Activated CD8-positive, alpha-beta memory T cell treated with anti-CD3 and anti-CD28 coated beads for 4 hours (primary cell): Measurements from ENCODE around the gene ALDH1A2.

ENCODE experiments used
- DNase-seq, 2 donors: peaks; one replicate each; pipeline ENCODE4 v3.0.0-alpha.2; 2020; ENCODE audit warnings: low read depth in 2 of 2

ALDH1A2 gene

GRCh38 chr15:57996561-57996960 is 69.0 kb downstream of the ALDH1A2 start:
- DNase-seq = no peak

- no peak for DNase-seq
Measured at GRCh38 chr15:57994221-57995049, 71.1 kb downstream of the ALDH1A2 start.

GRCh38 chr15:57993409-57994145 is 71.9 kb downstream of the ALDH1A2 start:
- DNase-seq = no peak

GRCh38 chr15:57992761-57993355 is 72.7 kb downstream of the ALDH1A2 start:
- no peak for DNase-seq

- no peak for DNase-seq
Measured at GRCh38 chr15:57973534-57973933, 92.0 kb downstream of the ALDH1A2 start.

GRCh38 chr15:57972864-57973263 is 92.6 kb downstream of the ALDH1A2 start:
- DNase-seq = no peak

GRCh38 chr15:57969996-57970395 is 95.5 kb downstream of the ALDH1A2 start:
- DNase-seq = no peak

GRCh38 chr15:57969355-57969754 is 96.2 kb downstream of the ALDH1A2 start:
- DNase-seq = no peak

- no peak for DNase-seq
Measured at GRCh38 chr15:57962887-57963286, 102.6 kb downstream of the ALDH1A2 start.

GRCh38 chr15:57961919-57962318 is 103.6 kb downstream of the ALDH1A2 start:
- no peak for DNase-seq

- no peak for DNase-seq
Measured at GRCh38 chr15:57957113-57957512, 108.4 kb downstream of the ALDH1A2 start.

GRCh38 chr15:57953874-57954273 is 111.6 kb downstream of the ALDH1A2 start:
- no peak for DNase-seq

GRCh38 chr15:57951328-57951932 is 114.1 kb downstream of the ALDH1A2 start:
- DNase-seq = no peak

GRCh38 chr15:57950381-57950946 is 115.0 kb downstream of the ALDH1A2 start:
- DNase-seq = no peak

GRCh38 chr15:57949374-57949943 is 116.1 kb downstream of the ALDH1A2 start:
- DNase-seq = no peak

GRCh38 chr15:57948351-57949289 is 116.9 kb downstream of the ALDH1A2 start:
- DNase-seq = no peak

- DNase-seq = no peak
Measured at GRCh38 chr15:57947781-57948180, 117.7 kb downstream of the ALDH1A2 start.

GRCh38 chr15:57947282-57947681 is 118.2 kb downstream of the ALDH1A2 start:
- DNase-seq = no peak

GRCh38 chr15:57946491-57947048 is 118.9 kb downstream of the ALDH1A2 start:
- no peak for DNase-seq

- no peak for DNase-seq
Measured at GRCh38 chr15:57945616-57946015, 119.9 kb downstream of the ALDH1A2 start.
